GM21825 (cell line): ENCODE measurements around the gene KRT83.

Experiments used
- ATAC-seq: cut with Tn5 transposase; IDR thresholded peaks from one replicate; pipeline ENCODE4 v1.9.1; 2021; ENCODE audit warnings: mild to moderate bottlenecking, moderate library complexity; ENCODE audit not compliant: unreplicated experiment

KRT83 gene

DNA sequence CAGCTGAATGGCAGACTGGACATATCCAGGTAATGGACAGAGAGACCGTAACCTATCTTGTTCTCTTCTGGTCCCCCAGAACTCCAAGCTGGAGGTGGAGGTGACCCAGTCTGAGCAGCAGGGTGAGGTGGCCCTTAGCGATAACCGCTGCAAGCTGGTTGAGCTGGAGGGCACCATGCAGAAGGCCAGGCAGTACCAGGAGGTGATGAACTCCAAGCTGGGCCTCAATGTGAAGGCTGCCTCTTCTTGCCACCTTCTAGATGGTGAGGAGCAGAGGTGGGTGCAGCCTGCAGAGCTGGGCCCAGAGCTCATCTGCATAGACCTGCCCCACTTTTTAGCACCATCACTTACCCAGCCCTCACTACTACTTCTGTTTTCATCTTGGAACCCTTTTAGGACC lies 53.9 kb downstream of the KRT83 start:
- no peak for ATAC-seq

DNA sequence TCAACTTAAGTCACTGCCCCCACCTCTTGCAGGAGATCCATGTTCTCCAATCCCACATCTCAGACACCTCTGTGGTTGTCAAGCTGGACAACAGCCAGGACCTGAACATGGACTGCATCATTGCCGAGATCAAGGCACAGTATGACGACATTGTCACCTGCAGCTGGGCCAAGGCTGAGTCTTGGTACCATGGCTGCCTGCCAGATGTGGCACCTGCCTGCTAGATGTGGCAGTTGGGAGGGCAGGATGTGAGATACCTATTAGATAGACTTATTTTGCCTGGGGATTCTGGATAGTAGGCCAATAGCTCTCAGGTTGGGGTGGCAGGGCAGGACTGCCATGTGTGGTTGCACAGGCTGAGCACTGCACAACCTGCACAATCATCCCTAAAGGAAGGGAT lies 54.7 kb downstream of the KRT83 start:
- ATAC-seq, result no peak

DNA sequence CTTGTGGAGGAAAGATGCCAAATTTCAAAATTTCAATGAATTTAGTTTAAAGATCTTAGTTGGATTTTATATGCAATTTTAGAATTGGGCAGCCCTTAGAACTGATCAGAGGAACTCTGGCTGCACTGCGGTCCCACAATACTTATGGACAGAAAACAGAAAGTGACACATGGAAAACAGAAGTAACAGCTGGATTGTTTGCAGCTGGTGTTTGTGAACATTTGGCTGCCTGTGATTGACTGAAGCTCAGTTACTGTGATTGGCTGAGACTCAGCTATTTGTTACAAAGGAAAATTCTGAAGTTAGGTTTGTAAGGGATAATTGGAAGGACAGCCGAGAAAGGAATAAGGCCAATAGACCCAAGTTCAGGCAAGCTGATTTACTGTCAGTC lies 56.8 kb downstream of the KRT83 start:
- ATAC-seq, result no peak
